ENCODE measurements around the gene IPMK. TPM values are rescaled to one million over a fixed set of nuclear protein-coding genes. Genes with fewer than 3 reads are reported as not detected.

The IPMK gene
- total and polyA plus RNA-seq, 2 experiments from 2014 or later = 5.5 to 17.8 TPM

- TF ChIP-seq ETS1 (IDR thresholded peaks at IDR 0.05) = no peak
- TF ChIP-seq EZH2 (IDR thresholded peaks at IDR 0.05; ENCODE audit: low read depth, unreplicated experiment) = no peak
- no peak for TF ChIP-seq JUNB (IDR thresholded peaks at IDR 0.05; ENCODE audit: unreplicated experiment)
- TF ChIP-seq ZNF114 (CRISPR knock-in tag; IDR thresholded peaks at IDR 0.05) = no peak
Observed at GRCh38 chr10:58311026-58311425, 43.3 kb upstream of the IPMK start (continued).

- Mint-ChIP-seq H3K36me3 (ENCODE audit: low read depth) (no peaks in the 10 kb centered on the region), H3K4me1 (peaks cover 6% of the 10 kb centered on the region; the same call in 1 of the 3 replicates), H3K27me3 (ENCODE audit: insufficient read depth, low read depth, poor library complexity) (peaks cover 3% of the 10 kb centered on the region), H3K27ac (no peak overlapping the region), H3K4me3 (no peak overlapping the region), H3K9me3 (no peaks in the 10 kb centered on the region)
- no peak for ATAC-seq
- no peaks in the 10 kb centered on the region for H4K20me1 ChIP-seq (replicated peaks; ENCODE audit: insufficient read depth)
- DNase-seq (ENCODE audit: low spot score) = no peak
- no peaks in the 10 kb centered on the region for H3K79me2 ChIP-seq (replicated peaks; ENCODE audit: insufficient read depth)
- H3K4me3 ChIP-seq = no peak overlapping the region
- no peak overlapping the region for H3K4me2 ChIP-seq
- H3K27me3 ChIP-seq (ENCODE audit: insufficient read depth) = no peaks in the 10 kb centered on the region
- H3F3A ChIP-seq (replicated peaks; ENCODE audit: low read depth) = no peaks in the 10 kb centered on the region
- no peak for TF ChIP-seq EZH2 (IDR thresholded peaks at IDR 0.05; ENCODE audit: low read depth, unreplicated experiment)
- TF ChIP-seq NANOG (IDR thresholded peaks at IDR 0.05; ENCODE audit: borderline replicate concordance) = no peak
- TF ChIP-seq CTCF (conservative IDR thresholded peaks at IDR 0.05; ENCODE audit: low read depth in 2 of 2) = no peak
- TF ChIP-seq REST (IDR thresholded peaks at IDR 0.05; ENCODE audit: unreplicated experiment) = no peak
- no peak for TF ChIP-seq ZNF331 (CRISPR knock-in tag; IDR thresholded peaks at IDR 0.05; ENCODE audit: low read depth)
- no peak for TF ChIP-seq STAT1 (IDR thresholded peaks at IDR 0.05; ENCODE audit: unreplicated experiment)
- no peak for TF ChIP-seq ETS1 (IDR thresholded peaks at IDR 0.05)
- no peaks in the 10 kb centered on the region for H3K36me3 ChIP-seq (ENCODE audit: insufficient read depth)
- H2AFZ ChIP-seq = no peak overlapping the region
- no peaks in the 10 kb centered on the region for H3K9me2 ChIP-seq (ENCODE audit: insufficient read depth)
- peaks cover 8% of the 10 kb centered on the region for H3K4me1 ChIP-seq (ENCODE audit: insufficient read depth)
- no peak overlapping the region for H3K27ac ChIP-seq (ENCODE audit: low read depth)
Observed at GRCh38 chr10:58307676-58308075, 40.0 kb upstream of the IPMK start.

Measured in GM23338 (cell line).